Mucosa of rectum (tissue), 2 donors: ENCODE results near the gene PDE4B.
"Not testable (repeated sequence)": the region's sequence is repeated elsewhere in the genome, so short reads cannot be mapped to it uniquely, and the experiment has no call there.

Experiments used
- H3K27ac ChIP-seq, 2 donors: one replicate each; pipeline ENCODE4 v1.7.0; 2013; ENCODE audit warnings: inconsistent platforms in 2 of 2, low read depth in 2 of 2, low read length in 2 of 2
- H3K27me3 ChIP-seq, 2 donors: one replicate each; pipeline ENCODE4 v1.7.0; 2013; ENCODE audit warnings: low read length in 2 of 2; ENCODE audit not compliant: control insufficient read depth in 2 of 2, insufficient read depth in 2 of 2
- H3K36me3 ChIP-seq, 2 donors: one replicate each; pipeline ENCODE4 v1.7.0; 2013; ENCODE audit warnings: low read length in 2 of 2; ENCODE audit not compliant: control insufficient read depth in 2 of 2, insufficient read depth in 2 of 2
- H3K4me1 ChIP-seq, 2 donors: one replicate each; pipeline ENCODE4 v1.7.0; 2013; ENCODE audit warnings: low read length in 2 of 2, mild to moderate bottlenecking in 1 of 2; ENCODE audit not compliant: control insufficient read depth in 2 of 2, insufficient read depth in 2 of 2
- H3K4me3 ChIP-seq, 2 donors: one replicate each; pipeline ENCODE4 v1.7.0; 2013; ENCODE audit warnings: low read length in 2 of 2
- H3K9ac ChIP-seq, 2 donors: one replicate each; pipeline ENCODE4 v1.7.0; 2013; ENCODE audit warnings: low read length in 2 of 2, low read depth in 1 of 2, mild to moderate bottlenecking in 1 of 2
- H3K9me3 ChIP-seq, 2 donors: one replicate each; pipeline ENCODE4 v1.7.0; 2013; ENCODE audit warnings: low read length in 2 of 2; ENCODE audit not compliant: control insufficient read depth in 2 of 2
- donor health status: healthy.
- donor health status: Normal muscosa, but diverticular disease.

PDE4B gene

GRCh38 chr1:65995928-65996327 is 203.2 kb downstream of the PDE4B start:
- Histone ChIP-seq H3K27ac (no peak overlapping the region), H3K9me3 (no peaks in the 10 kb centered on the region), H3K4me3 (no peak overlapping the region), H3K4me1 (no peaks in the 10 kb centered on the region), H3K9ac (no peak overlapping the region), H3K36me3 (no peaks in the 10 kb centered on the region), H3K27me3 (no peaks in the 10 kb centered on the region)

- H3K9ac ChIP-seq = no peak overlapping the region
- no peaks in the 10 kb centered on the region for H3K9me3 ChIP-seq
- no peak overlapping the region for H3K4me3 ChIP-seq
- H3K36me3 ChIP-seq = no peaks in the 10 kb centered on the region
- H3K4me1 ChIP-seq = no peaks in the 10 kb centered on the region
- H3K27me3 ChIP-seq = no peaks in the 10 kb centered on the region
- no peak overlapping the region for H3K27ac ChIP-seq
Measured at GRCh38 chr1:65997693-65998092, 205.0 kb downstream of the PDE4B start.

- Histone ChIP-seq H3K36me3 (no peaks in the 10 kb centered on the region), H3K9me3 (no peaks in the 10 kb centered on the region), H3K9ac (no peak overlapping the region), H3K4me1 (no peaks in the 10 kb centered on the region), H3K27ac (no peak overlapping the region), H3K4me3 (no peak overlapping the region), H3K27me3 (no peaks in the 10 kb centered on the region)
Measured at GRCh38 chr1:65998763-65999583, 206.3 kb downstream of the PDE4B start.

- no peaks in the 10 kb centered on the region for H3K4me1 ChIP-seq
- no peak overlapping the region for H3K27ac ChIP-seq
- no peaks in the 10 kb centered on the region for H3K36me3 ChIP-seq
- no peak overlapping the region for H3K4me3 ChIP-seq
- no peaks in the 10 kb centered on the region for H3K9me3 ChIP-seq
- H3K27me3 ChIP-seq = no peaks in the 10 kb centered on the region
- H3K9ac ChIP-seq = no peak overlapping the region
Measured at GRCh38 chr1:66000033-66000637, 207.4 kb downstream of the PDE4B start.

GRCh38 chr1:66003690-66004089 is 211.0 kb downstream of the PDE4B start:
- H3K27ac ChIP-seq = no peak overlapping the region
- H3K4me3 ChIP-seq = no peak overlapping the region

GRCh38 chr1:66006534-66006933 is 213.8 kb downstream of the PDE4B start:
- not testable (repeated sequence) for H3K4me1 ChIP-seq, H3K36me3 ChIP-seq, H3K4me3 ChIP-seq, H3K9me3 ChIP-seq, H3K27ac ChIP-seq, H3K27me3 ChIP-seq, H3K9ac ChIP-seq

More at GRCh38 chr1:66003690-66004089, 211.0 kb downstream of the PDE4B start:
- Histone ChIP-seq H3K36me3 (no peaks in the 10 kb centered on the region), H3K27me3 (no peaks in the 10 kb centered on the region), H3K9ac (no peak overlapping the region), H3K9me3 (no peaks in the 10 kb centered on the region), H3K4me1 (no peaks in the 10 kb centered on the region)

- no peak overlapping the region for H3K4me3 ChIP-seq
- H3K9ac ChIP-seq = no peak overlapping the region
Measured at GRCh38 chr1:66012106-66012784, 219.6 kb downstream of the PDE4B start.

GRCh38 chr1:66013371-66013770 is 220.7 kb downstream of the PDE4B start:
- Histone ChIP-seq H3K4me1 (no peaks in the 10 kb centered on the region), H3K36me3 (no peaks in the 10 kb centered on the region), H3K27ac (no peak overlapping the region)

More at GRCh38 chr1:66012106-66012784, 219.6 kb downstream of the PDE4B start:
- no peaks in the 10 kb centered on the region for H3K4me1 ChIP-seq
- no peaks in the 10 kb centered on the region for H3K27me3 ChIP-seq
- no peaks in the 10 kb centered on the region for H3K36me3 ChIP-seq
- no peaks in the 10 kb centered on the region for H3K9me3 ChIP-seq
- H3K27ac ChIP-seq = no peak overlapping the region

GRCh38 chr1:66022904-66023620 is 230.4 kb downstream of the PDE4B start:
- Histone ChIP-seq H3K27me3 (no peaks in the 10 kb centered on the region), H3K9ac (no peak overlapping the region), H3K4me3 (no peak overlapping the region), H3K27ac (no peak overlapping the region), H3K4me1 (no peaks in the 10 kb centered on the region), H3K36me3 (no peaks in the 10 kb centered on the region), H3K9me3 (no peaks in the 10 kb centered on the region)

More at GRCh38 chr1:66013371-66013770, 220.7 kb downstream of the PDE4B start:
- no peak overlapping the region for H3K9ac ChIP-seq
- no peaks in the 10 kb centered on the region for H3K27me3 ChIP-seq
- H3K4me3 ChIP-seq = no peak overlapping the region
- H3K9me3 ChIP-seq = no peaks in the 10 kb centered on the region

- Histone ChIP-seq H3K27ac (no peak overlapping the region), H3K36me3 (no peaks in the 10 kb centered on the region), H3K4me3 (no peak overlapping the region), H3K27me3 (no peaks in the 10 kb centered on the region), H3K9me3 (no peaks in the 10 kb centered on the region), H3K4me1 (no peaks in the 10 kb centered on the region), H3K9ac (no peak overlapping the region)
Measured at GRCh38 chr1:66025188-66025587, 232.5 kb downstream of the PDE4B start.
